ENCODE results near the gene ARPC5. TPM values are rescaled to one million over a fixed set of nuclear protein-coding genes. Genes with fewer than 3 reads are reported as not detected.

The ARPC5 gene
- polyA plus RNA-seq, 3 donors = 110 to 1,089 (median 1,064) TPM

- H3K9ac ChIP-seq (ENCODE audit: insufficient read depth, low read length, poor library complexity, severe bottlenecking) = no peak overlapping the region
- Mint-ChIP-seq H3K4me1 (peaks cover 30% of the 10 kb centered on the region), H3K36me3 (peaks cover 3 to 13% of the 10 kb centered on the region in 2 donors), H3K27ac (no peak overlapping the region), H3K9me3 (peaks cover 0 to 2% (median 0%) of the 10 kb centered on the region in 7 donors), H3K27me3 (ENCODE audit: low read depth in 3 of 3) (peaks cover 3 to 9% (median 5%) of the 10 kb centered on the region in 3 donors), H3K4me3 (peak overlapping the region in 1 of 2 donors; percentile 100)
- intact Hi-C loops (cut with micrococcal nuclease) = loop anchor here in 1 of 2 donors (5.0 kb wide), 1 partner anchor 164 kb away; the partner anchor contains the start of gene SMG7
- 88% methylated on average over 3 of the region's 5 CpGs for WGBS (ENCODE audit: insufficient coverage)
- DNase-seq = no peak
- peak overlapping the region in 1 of 3 experiments; percentile 98 for H3K4me3 ChIP-seq (replicated peaks in 1 of 3; ENCODE audit: low read depth in 2 of 3, low read length in 3 of 3)
- peak overlapping the region; percentile 97 for H3K4me2 ChIP-seq (replicated peaks; ENCODE audit: extremely low read depth, low read length, poor library complexity, severe bottlenecking)
- H3K27ac ChIP-seq (ENCODE audit: low read depth in 1 of 2, low read length in 2 of 2) = no peak overlapping the region
- no peaks in the 10 kb centered on the region for H3K27me3 ChIP-seq (ENCODE audit: control insufficient read depth in 2 of 2, insufficient read depth in 2 of 2, low read length in 2 of 2)
- no peak overlapping the region for H2AFZ ChIP-seq (ENCODE audit: insufficient read depth, low read depth, low read length, poor library complexity, severe bottlenecking)
- H3K9me3 ChIP-seq (replicated peaks in 1 of 2; ENCODE audit: control insufficient read depth in 1 of 2, insufficient read depth in 1 of 2, low read length in 2 of 2) = no peaks in the 10 kb centered on the region
- peaks cover under 1 to 14% of the 10 kb centered on the region in 2 donors for H3K36me3 ChIP-seq (replicated peaks in 1 of 2; ENCODE audit: control insufficient read depth in 1 of 2, insufficient read depth in 2 of 2, low read length in 2 of 2)
- H3K4me1 ChIP-seq (ENCODE audit: control insufficient read depth in 1 of 2, insufficient read depth in 2 of 2, low read length in 2 of 2) = peaks cover 19 to 37% of the 10 kb centered on the region in 2 donors
- peaks cover 31% of the 10 kb centered on the region for H4K20me1 ChIP-seq (ENCODE audit: insufficient read depth, low read length)
- TF ChIP-seq CTCF (IDR thresholded peaks at IDR 0.05) = no peak
- H3K79me2 ChIP-seq (ENCODE audit: insufficient read depth, low read length) = peaks cover 39% of the 10 kb centered on the region
Measured at GRCh38 chr1:183636783-183637182, 1.2 kb upstream of the ARPC5 start.

- Mint-ChIP-seq H3K4me3 (peak overlapping the region; percentile 100), H3K9me3 (peaks cover 0 to 2% (median 0%) of the 10 kb centered on the region in 7 donors), H3K27ac (peak overlapping the region; percentile 91 to 100 (median 100)), H3K36me3 (peaks cover 5 to 17% of the 10 kb centered on the region in 2 donors), H3K27me3 (ENCODE audit: low read depth in 3 of 3) (peaks cover 3 to 7% (median 5%) of the 10 kb centered on the region in 3 donors), H3K4me1 (peaks cover 33% of the 10 kb centered on the region)
- Histone ChIP-seq H3K9me3 (replicated peaks in 1 of 2; ENCODE audit: control insufficient read depth in 1 of 2, insufficient read depth in 1 of 2, low read length in 2 of 2) (no peaks in the 10 kb centered on the region), H3K9ac (ENCODE audit: insufficient read depth, low read length, poor library complexity, severe bottlenecking) (peak overlapping the region; percentile 97), H3K4me3 (replicated peaks in 1 of 3; ENCODE audit: low read depth in 2 of 3, low read length in 3 of 3) (peak overlapping the region; percentile 88 to 98 (median 95)), H3K27me3 (ENCODE audit: control insufficient read depth in 2 of 2, insufficient read depth in 2 of 2, low read length in 2 of 2) (no peaks in the 10 kb centered on the region), H4K20me1 (ENCODE audit: insufficient read depth, low read length) (peaks cover 36% of the 10 kb centered on the region), H3K4me1 (ENCODE audit: control insufficient read depth in 1 of 2, insufficient read depth in 2 of 2, low read length in 2 of 2) (peaks cover 22 to 42% of the 10 kb centered on the region in 2 donors), H3K27ac (ENCODE audit: low read depth in 1 of 2, low read length in 2 of 2) (peak overlapping the region; percentile 54 to 97), H3K4me2 (replicated peaks; ENCODE audit: extremely low read depth, low read length, poor library complexity, severe bottlenecking) (peak overlapping the region; percentile 97), H3K36me3 (replicated peaks in 1 of 2; ENCODE audit: control insufficient read depth in 1 of 2, insufficient read depth in 2 of 2, low read length in 2 of 2) (peaks cover 4 to 17% of the 10 kb centered on the region in 2 donors), H2AFZ (ENCODE audit: insufficient read depth, low read depth, low read length, poor library complexity, severe bottlenecking) (peak overlapping the region; percentile 85), H3K79me2 (ENCODE audit: insufficient read depth, low read length) (peaks cover 44% of the 10 kb centered on the region)
- peak; percentile 47 to 84 (median 54) for DNase-seq
- TF ChIP-seq CTCF (IDR thresholded peaks at IDR 0.05) = no peak
- intact Hi-C loops (cut with micrococcal nuclease) = loop anchor here in 1 of 2 donors (5.0 kb wide), 1 partner anchor 164 kb away; the partner anchor contains the start of gene SMG7
- 9% methylated on average over 15 of the region's 15 CpGs for WGBS (ENCODE audit: insufficient coverage)
Measured at GRCh38 chr1:183636334-183636682, 725 bp upstream of the ARPC5 start.

Data from CD14-positive monocyte (primary cell).